ENCODE measurements around the gene GALNT6. TPM values are rescaled to one million over a fixed set of nuclear protein-coding genes. Genes with fewer than 3 reads are reported as not detected.

Gene GALNT6
- polyA plus RNA-seq, 2 of the 4 experiments (the other 2 are of a cell fraction): 3.6 to 4.3 TPM

- ChIA-PET POLR2A (interaction anchor here (2.2 kb wide), 1 partner anchor 402 kb away, joined by 11 read pairs; no protein-coding TSS in a partner anchor), CTCF (interaction anchor here (0.6 to 11.1 kb wide), 75 partner anchors 9 to 606 kb away, joined by 3 to 245 read pairs (median 4); partner anchors contain the start of gene ANKRD33)
- FAIRE-seq (no peak), DNase-seq (ENCODE audit: low read depth in 1 of 2, low spot score in 1 of 2) (peak; percentile 60 to 76), ATAC-seq (peak; percentile 62 to 66)
- TF ChIP-seq EP300 (IDR thresholded peaks at IDR 0.05): no peak
- 0 out of 4 replicates have a peak, but pooled peaks of 1 of the 2 experiments have one; percentile 7 for TF ChIP-seq CEBPB (IDR thresholded peaks at IDR 0.05)
- TF ChIP-seq RARB (CRISPR knock-in tag; IDR thresholded peaks at IDR 0.05): no peak
- peak; percentile 92 to 97 for TF ChIP-seq RAD21 (conservative IDR thresholded peaks at IDR 0.05 in 1 of 2, IDR thresholded peaks at IDR 0.05 in 1 of 2)
- TF ChIP-seq, protein P1, sequence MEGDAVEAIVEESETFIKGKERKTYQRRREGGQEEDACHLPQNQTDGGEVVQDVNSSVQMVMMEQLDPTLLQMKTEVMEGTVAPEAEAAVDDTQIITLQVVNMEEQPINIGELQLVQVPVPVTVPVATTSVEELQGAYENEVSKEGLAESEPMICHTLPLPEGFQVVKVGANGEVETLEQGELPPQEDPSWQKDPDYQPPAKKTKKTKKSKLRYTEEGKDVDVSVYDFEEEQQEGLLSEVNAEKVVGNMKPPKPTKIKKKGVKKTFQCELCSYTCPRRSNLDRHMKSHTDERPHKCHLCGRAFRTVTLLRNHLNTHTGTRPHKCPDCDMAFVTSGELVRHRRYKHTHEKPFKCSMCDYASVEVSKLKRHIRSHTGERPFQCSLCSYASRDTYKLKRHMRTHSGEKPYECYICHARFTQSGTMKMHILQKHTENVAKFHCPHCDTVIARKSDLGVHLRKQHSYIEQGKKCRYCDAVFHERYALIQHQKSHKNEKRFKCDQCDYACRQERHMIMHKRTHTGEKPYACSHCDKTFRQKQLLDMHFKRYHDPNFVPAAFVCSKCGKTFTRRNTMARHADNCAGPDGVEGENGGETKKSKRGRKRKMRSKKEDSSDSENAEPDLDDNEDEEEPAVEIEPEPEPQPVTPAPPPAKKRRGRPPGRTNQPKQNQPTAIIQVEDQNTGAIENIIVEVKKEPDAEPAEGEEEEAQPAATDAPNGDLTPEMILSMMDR (IDR thresholded peaks at IDR 0.05): peak; percentile 88
- no peak for TF ChIP-seq ZNF302 (CRISPR knock-in tag; IDR thresholded peaks at IDR 0.05)
- no peak for TF ChIP-seq NFE2L2 (conservative IDR thresholded peaks at IDR 0.05; ENCODE audit: low read length)
- no peak for TF ChIP-seq ESRRA (IDR thresholded peaks at IDR 0.05; ENCODE audit: borderline replicate concordance, low read length)
- no peak for TF ChIP-seq CHD2 (IDR thresholded peaks at IDR 0.05; ENCODE audit: low read length, partially characterized antibody)
- TF ChIP-seq SMC3 (IDR thresholded peaks at IDR 0.05): peak; percentile 84
- H3K4me1 ChIP-seq: peaks cover 4% of the 10 kb centered on the region
- H3K4me3 ChIP-seq: no peak overlapping the region
- no peak overlapping the region for H3K27ac ChIP-seq
- no peaks in the 10 kb centered on the region for H3K9me3 ChIP-seq
- no peak overlapping the region for H3K4me2 ChIP-seq
- 63% methylated on average over 5 of the region's 5 CpGs for WGBS (ENCODE audit: missing lambda C conversion rate)
Observed at GRCh38 chr12:51421266-51421884, 30.2 kb upstream of the GALNT6 start.

GRCh38 chr12:51419425-51420193 is 28.4 kb upstream of the GALNT6 start:
- Histone ChIP-seq H3K9me3 (no peaks in the 10 kb centered on the region), H3K4me1 (peaks cover 4% of the 10 kb centered on the region), H3K27ac (no peak overlapping the region), H3K4me3 (no peak overlapping the region), H3K4me2 (no peak overlapping the region)
- CTCF ChIA-PET: interaction anchor here (0.9 to 11.1 kb wide), 25 partner anchors 8 to 654 kb away, joined by 3 to 245 read pairs (median 4); a partner anchor contains a TSS
- TF ChIP-seq GATA3 (IDR thresholded peaks at IDR 0.05; ENCODE audit: borderline replicate concordance) (no peak), HOXB13 (CRISPR knock-in tag; IDR thresholded peaks at IDR 0.05; ENCODE audit: low read depth) (no peak), FOSB (CRISPR knock-in tag; IDR thresholded peaks at IDR 0.05) (no peak), POLR2AphosphoS2 (conservative IDR thresholded peaks at IDR 0.05; ENCODE audit: low read length) (no peak), NFE2L2 (conservative IDR thresholded peaks at IDR 0.05; ENCODE audit: low read length) (no peak), FOXS1 (CRISPR knock-in tag; IDR thresholded peaks at IDR 0.05) (no peak), POLR2A (IDR thresholded peaks at IDR 0.05; ENCODE audit: low read length) (no peak), ESRRA (IDR thresholded peaks at IDR 0.05; ENCODE audit: borderline replicate concordance, low read length) (no peak), RNF2 (IDR thresholded peaks at IDR 0.05; ENCODE audit: borderline replicate concordance, low read depth) (no peak), ZC3H11A (IDR thresholded peaks at IDR 0.05) (no peak), JUNB (IDR thresholded peaks at IDR 0.05) (no peak), BCL3 (IDR thresholded peaks at IDR 0.05) (no peak), CEBPB (IDR thresholded peaks at IDR 0.05) (no peak), EHF (CRISPR knock-in tag; IDR thresholded peaks at IDR 0.05) (no peak)
- TF ChIP-seq, protein P1 (IDR thresholded peaks at IDR 0.05): no peak
- TF ChIP-seq, protein P2, sequence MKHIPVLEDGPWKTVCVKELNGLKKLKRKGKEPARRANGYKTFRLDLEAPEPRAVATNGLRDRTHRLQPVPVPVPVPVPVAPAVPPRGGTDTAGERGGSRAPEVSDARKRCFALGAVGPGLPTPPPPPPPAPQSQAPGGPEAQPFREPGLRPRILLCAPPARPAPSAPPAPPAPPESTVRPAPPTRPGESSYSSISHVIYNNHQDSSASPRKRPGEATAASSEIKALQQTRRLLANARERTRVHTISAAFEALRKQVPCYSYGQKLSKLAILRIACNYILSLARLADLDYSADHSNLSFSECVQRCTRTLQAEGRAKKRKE (CRISPR knock-in tag; IDR thresholded peaks at IDR 0.05; ENCODE audit: low read depth): no peak
- ATAC-seq (peak in 1 of 2 experiments; percentile 37; a peak in 2 of 6 replicates), DNase-seq (ENCODE audit: low read depth in 1 of 2, low spot score in 1 of 2) (peak; percentile 21 to 25), FAIRE-seq (no peak)
- POLR2A ChIA-PET: interaction anchor here (1.5 kb wide), 1 partner anchor 397 kb away, joined by 4 read pairs; no protein-coding TSS in a partner anchor
- 28% methylated on average over 11 of the region's 11 CpGs for WGBS (ENCODE audit: missing lambda C conversion rate)
